ENCODE results near the gene USB1.

Gene USB1

GRCh38 chr16:58000706-58001676, at the start of gene USB1:
Gene USB1, plus strand, starts transcription at chr16:58001407. Its CDS starts 77 bp downstream, at chr16:58001484.
- peak; percentile 83 for DNase-seq

- no peak for DNase-seq
Observed at GRCh38 chr16:57952909-57953308, 48.3 kb upstream of the USB1 start.

- DNase-seq = no peak
Observed at GRCh38 chr16:57953857-57954256, 47.4 kb upstream of the USB1 start.

- DNase-seq = no peak
Observed at GRCh38 chr16:57955572-57956188, 45.5 kb upstream of the USB1 start.

- no peak for DNase-seq
Observed at GRCh38 chr16:57956270-57956808, 44.9 kb upstream of the USB1 start.

GRCh38 chr16:57956924-57957672, 44.1 kb upstream of the USB1 start:
- DNase-seq = no peak

- DNase-seq = no peak
Observed at GRCh38 chr16:57957673-57958392, 43.4 kb upstream of the USB1 start.

- no peak for DNase-seq
Observed at GRCh38 chr16:57958544-57958943, 42.7 kb upstream of the USB1 start.

- DNase-seq = no peak
Observed at GRCh38 chr16:57959121-57959520, 42.1 kb upstream of the USB1 start.

- DNase-seq = no peak
Observed at GRCh38 chr16:57959804-57960203, 41.4 kb upstream of the USB1 start.

- DNase-seq = no peak
Observed at GRCh38 chr16:57960310-57960709, 40.9 kb upstream of the USB1 start.

GRCh38 chr16:57960826-57961472, 40.3 kb upstream of the USB1 start:
- DNase-seq = no peak

GRCh38 chr16:57961538-57961937, 39.7 kb upstream of the USB1 start:
- no peak for DNase-seq

GRCh38 chr16:57962046-57962445, 39.2 kb upstream of the USB1 start:
- DNase-seq = no peak

GRCh38 chr16:57962756-57963155, 38.5 kb upstream of the USB1 start:
- no peak for DNase-seq

- DNase-seq = no peak
Observed at GRCh38 chr16:57964157-57964700, 37.0 kb upstream of the USB1 start.

- no peak for DNase-seq
Observed at GRCh38 chr16:57966204-57966771, 34.9 kb upstream of the USB1 start.

- DNase-seq = no peak
Observed at GRCh38 chr16:57966986-57967385, 34.2 kb upstream of the USB1 start.

- no peak for DNase-seq
Observed at GRCh38 chr16:57967916-57968315, 33.3 kb upstream of the USB1 start.

GRCh38 chr16:57969451-57970123, 31.6 kb upstream of the USB1 start:
- DNase-seq = no peak

- DNase-seq = no peak
Observed at GRCh38 chr16:57970319-57970718, 30.9 kb upstream of the USB1 start.
